GM12878 (cell line): ENCODE measurements around the gene ITPR2. TPM values are rescaled to one million over a fixed set of nuclear protein-coding genes. Genes with fewer than 3 reads are reported as not detected.

Experiments used
- BMI1 ChIP-seq: fragments of 450-650 bp; IDR thresholded peaks from 2 replicates; pipeline ENCODE4 v1.6.1; 2016; ENCODE audit warnings: mild to moderate bottlenecking, moderate library complexity, borderline replicate concordance
- DPF2 ChIP-seq: fragments of 450-650 bp; IDR thresholded peaks from 2 replicates; pipeline ENCODE4 v1.6.1; 2017; ENCODE audit warnings: mild to moderate bottlenecking
- E2F4 ChIP-seq: IDR thresholded peaks from 2 replicates; pipeline ENCODE4 v1.6.1; 2012; ENCODE audit warnings: low read depth, low read length, improper control_type of control experiment
- E2F8 ChIP-seq: fragments of 450-650 bp; IDR thresholded peaks from 2 replicates; pipeline ENCODE4 v1.6.1; 2018; ENCODE audit warnings: mild to moderate bottlenecking, low read depth, moderate library complexity; ENCODE audit not compliant: partially characterized antibody
- EED ChIP-seq: sonication (generic); IDR thresholded peaks from 2 replicates; pipeline ENCODE4 v1.6.1; 2016; ENCODE audit warnings: antibody characterized with exemption, low read depth
- EGR1 ChIP-seq, 2 experiments: IDR thresholded peaks; 1 replicate in 1 of 2; 2 replicates in 1 of 2; pipeline ENCODE4 v1.6.1; 2011 to 2012; ENCODE audit warnings: low read depth in 2 of 2, low read length in 2 of 2, borderline replicate concordance in 1 of 2, mild to moderate bottlenecking in 1 of 2, moderate library complexity in 1 of 2
- KLF5 ChIP-seq: fragments of 450-650 bp; IDR thresholded peaks from 2 replicates; pipeline ENCODE4 v1.6.1; 2014; ENCODE audit warnings: mild to moderate bottlenecking; ENCODE audit not compliant: partially characterized antibody
- MAX ChIP-seq: IDR thresholded peaks from 2 replicates; pipeline ENCODE4 v1.6.1; 2012; ENCODE audit warnings: low read depth, low read length, improper control_type of control experiment
- MEF2A ChIP-seq: IDR thresholded peaks from 2 replicates; pipeline ENCODE4 v1.6.1; 2011; ENCODE audit warnings: low read depth, mild to moderate bottlenecking, low read length, moderate library complexity; ENCODE audit not compliant: insufficient read depth
- MEF2B ChIP-seq: fragments of 450-650 bp; IDR thresholded peaks from 2 replicates; pipeline ENCODE4 v1.6.1; 2018; ENCODE audit warnings: mild to moderate bottlenecking, moderate library complexity; ENCODE audit not compliant: partially characterized antibody, poor library complexity, severe bottlenecking
- MXI1 ChIP-seq: fragments of 150-350 bp; IDR thresholded peaks from 2 replicates; pipeline ENCODE4 v1.6.1; 2011; ENCODE audit warnings: low read depth, mild to moderate bottlenecking, inconsistent platforms, low read length, improper control_type of control experiment
- NFYA ChIP-seq: IDR thresholded peaks from 2 replicates; pipeline ENCODE4 v1.6.1; 2011; ENCODE audit warnings: low read depth, mild to moderate bottlenecking, low read length, improper control_type of control experiment, borderline replicate concordance
- NKRF ChIP-seq: fragments of 450-650 bp; conservative IDR thresholded peaks from 2 replicates; pipeline ENCODE4 v1.6.1; 2017; ENCODE audit warnings: mild to moderate bottlenecking, moderate library complexity
- RAD51 ChIP-seq: fragments of 450-650 bp; IDR thresholded peaks from 2 replicates; pipeline ENCODE4 v1.6.1; 2016; ENCODE audit warnings: moderate library complexity, mild to moderate bottlenecking, inconsistent platforms
- SMC3 ChIP-seq: IDR thresholded peaks from 2 replicates; pipeline ENCODE4 v1.6.1; 2011; ENCODE audit warnings: low read length, improper control_type of control experiment, borderline replicate concordance
- SP1 ChIP-seq: IDR thresholded peaks from one replicate; pipeline ENCODE4 v1.6.1; 2011; ENCODE audit warnings: low read depth, low read length
- SPI1 ChIP-seq: IDR thresholded peaks from 2 replicates; pipeline ENCODE4 v1.6.1; 2011; ENCODE audit warnings: low read depth, mild to moderate bottlenecking, low read length, moderate library complexity, borderline replicate concordance; ENCODE audit not compliant: insufficient read depth
- TBL1XR1 ChIP-seq: IDR thresholded peaks from 2 replicates; pipeline ENCODE4 v1.6.1; 2012; ENCODE audit warnings: low read depth, low read length, improper control_type of control experiment
- WRNIP1 ChIP-seq: IDR thresholded peaks from 2 replicates; pipeline ENCODE4 v1.6.1; 2011; ENCODE audit warnings: low read depth, low read length, improper control_type of control experiment, borderline replicate concordance
- ZBTB33 ChIP-seq: fragments of 450-650 bp; IDR thresholded peaks from 2 replicates; pipeline ENCODE4 v1.6.1; 2017; ENCODE audit warnings: mild to moderate bottlenecking
- ZZZ3 ChIP-seq: IDR thresholded peaks from 2 replicates; pipeline ENCODE4 v1.6.1; 2011; ENCODE audit warnings: low read depth; ENCODE audit not compliant: control insufficient read depth, insufficient read length
- polyA plus RNA-seq, 11 experiments: library from polyadenylated mRNA; depleted of rRNA in 4 of 11; unstranded in 6 of 11; stranded (reverse) in 5 of 11; fragments of >200 nt; fragmentation: Nextera tagmentation in 4 of 11; fragmentation: Illumina TruSeq in 1 of 11; extraction: Ambion mirVana in 4 of 11; extraction: Trizol in 1 of 11; gene quantifications; 1 replicate in 1 of 11; 2 replicates in 10 of 11; pipeline versions ENCODE4 v1.2.1 to v1.2.3, GENCODE V29; 2011 to 2016; ENCODE audit warnings: inconsistent platforms in 2 of 11, missing spikeins in 2 of 11, low read depth in 1 of 11
- total RNA-seq, 4 experiments: library from RNA; depleted of rRNA in 3 of 4; stranded (reverse); fragments of >200 nt in 3 of 4; fragmentation: Illumina TruSeq in 1 of 4; extraction: Trizol in 1 of 4; gene quantifications; 2 replicates each; pipeline versions ENCODE4 v1.2.1 to v1.2.3, GENCODE V29; 2013 to 2021

ITPR2 gene
- total and polyA plus RNA-seq, 10 of the 15 experiments (the other 5 are each of a cell fraction or from before 2014, with no cell fraction given): 7.5 to 76.2 (median 47.1) TPM

GRCh38 chr12:26723379-26724308 lies 109.3 kb downstream of the ITPR2 start (continued):
- no peak for TF ChIP-seq MXI1
- TF ChIP-seq E2F4: no peak
- TF ChIP-seq MEF2B: peak; percentile 87
- TF ChIP-seq TBL1XR1: no peak
- no peak for TF ChIP-seq MAX
- TF ChIP-seq ZBTB33: no peak
- no peak for TF ChIP-seq RAD51
- TF ChIP-seq NKRF: no peak
- TF ChIP-seq SPI1: no peak
- no peak for TF ChIP-seq ZZZ3
- no peak for TF ChIP-seq KLF5
- no peak for TF ChIP-seq BMI1
- TF ChIP-seq EGR1 (IDR thresholded peaks at IDR 0.05; ENCODE audit: borderline replicate concordance in 1 of 2, low read depth in 2 of 2, low read length in 2 of 2): peak in 1 of 2 experiments; percentile 49; a peak in 1 of 3 replicates
- TF ChIP-seq WRNIP1: no peak
- TF ChIP-seq MEF2A: 0 out of 2 replicates have a peak, but pooled peaks have one; percentile 49
- no peak for TF ChIP-seq NFYA
- no peak for TF ChIP-seq SP1
- TF ChIP-seq SMC3: no peak
- peak; percentile 46; the same call in 1 of the 2 replicates for TF ChIP-seq DPF2
- peak; percentile 92 for TF ChIP-seq EED
- TF ChIP-seq E2F8: no peak
